Subcutaneous abdominal adipose tissue (tissue), 5 donors: ENCODE data around the gene LRRC7.
A peak's percentile ranks its signal among the peaks of the same experiment; 100 is the strongest.

Experiments used
- H3K27ac ChIP-seq: one replicate; pipeline ENCODE4 v1.7.0; 2013; ENCODE audit warnings: low read depth, mild to moderate bottlenecking, inconsistent platforms, low read length, moderate library complexity
- H3K27me3 ChIP-seq, 5 donors: one replicate each; pipeline ENCODE4 v1.7.0; 2013; ENCODE audit warnings: low read length in 5 of 5, inconsistent platforms in 1 of 5; ENCODE audit not compliant: control insufficient read depth in 5 of 5, insufficient read depth in 4 of 5
- H3K36me3 ChIP-seq, 5 donors: one replicate each; pipeline ENCODE4 v1.7.0; 2013; ENCODE audit warnings: low read length in 5 of 5; ENCODE audit not compliant: control insufficient read depth in 5 of 5, insufficient read depth in 5 of 5
- H3K4me1 ChIP-seq, 5 donors: one replicate each; pipeline ENCODE4 v1.7.0; 2013; ENCODE audit warnings: low read length in 5 of 5, mild to moderate bottlenecking in 3 of 5, moderate library complexity in 1 of 5; ENCODE audit not compliant: control insufficient read depth in 5 of 5, insufficient read depth in 5 of 5
- H3K4me3 ChIP-seq, 5 donors: one replicate each; pipeline ENCODE4 v1.7.0; 2013; ENCODE audit warnings: low read length in 5 of 5, low read depth in 1 of 5
- H3K9ac ChIP-seq, 5 donors: one replicate each; pipeline ENCODE4 v1.7.0; 2013; ENCODE audit warnings: low read length in 5 of 5, mild to moderate bottlenecking in 4 of 5, moderate library complexity in 3 of 5
- H3K9me3 ChIP-seq, 5 donors: one replicate each; pipeline ENCODE4 v1.7.0; 2013; ENCODE audit warnings: low read length in 5 of 5; ENCODE audit not compliant: control insufficient read depth in 5 of 5
- donor health status: healthy.
- donor health status: healthy.
- donor health status: healthy.
- donor health status: healthy.
- donor health status: healthy.

Gene LRRC7

GRCh38 chr1:69535490-69535889, 32.2 kb upstream of the LRRC7 start:
- H3K27me3 ChIP-seq: no peaks in the 10 kb centered on the region
- H3K27ac ChIP-seq: no peak overlapping the region
- H3K9me3 ChIP-seq: no peaks in the 10 kb centered on the region
- no peaks in the 10 kb centered on the region for H3K36me3 ChIP-seq
- H3K4me1 ChIP-seq: no peaks in the 10 kb centered on the region
- H3K4me3 ChIP-seq: no peak overlapping the region
- H3K9ac ChIP-seq: no peak overlapping the region

GRCh38 chr1:69540052-69540451, 27.7 kb upstream of the LRRC7 start:
- Histone ChIP-seq H3K9ac (no peak overlapping the region), H3K27me3 (no peaks in the 10 kb centered on the region), H3K4me3 (no peak overlapping the region), H3K4me1 (no peaks in the 10 kb centered on the region), H3K36me3 (no peaks in the 10 kb centered on the region), H3K9me3 (no peaks in the 10 kb centered on the region), H3K27ac (no peak overlapping the region)

- no peaks in the 10 kb centered on the region for H3K4me1 ChIP-seq
- no peak overlapping the region for H3K27ac ChIP-seq
- H3K9ac ChIP-seq: no peak overlapping the region
- H3K4me3 ChIP-seq: no peak overlapping the region
- H3K27me3 ChIP-seq: no peaks in the 10 kb centered on the region
- no peaks in the 10 kb centered on the region for H3K36me3 ChIP-seq
- no peaks in the 10 kb centered on the region for H3K9me3 ChIP-seq
Observed at GRCh38 chr1:69551476-69552324, 16.0 kb upstream of the LRRC7 start.

- no peaks in the 10 kb centered on the region for H3K36me3 ChIP-seq
- no peak overlapping the region for H3K9ac ChIP-seq
- no peaks in the 10 kb centered on the region for H3K27me3 ChIP-seq
- no peaks in the 10 kb centered on the region for H3K9me3 ChIP-seq
- no peak overlapping the region for H3K27ac ChIP-seq
- H3K4me3 ChIP-seq: no peak overlapping the region
- H3K4me1 ChIP-seq: no peaks in the 10 kb centered on the region
Observed at GRCh38 chr1:69553726-69554125, 14.0 kb upstream of the LRRC7 start.

GRCh38 chr1:69568421-69569174, 876 bp downstream of the LRRC7 start:
- Histone ChIP-seq H3K27me3 (peaks cover 9 to 21% (median 16%) of the 10 kb centered on the region in 5 donors), H3K4me1 (peaks cover 0 to 29% (median 23%) of the 10 kb centered on the region in 5 donors), H3K9me3 (no peaks in the 10 kb centered on the region), H3K9ac (no peak overlapping the region), H3K36me3 (no peaks in the 10 kb centered on the region), H3K4me3 (peak overlapping the region; percentile 59 to 83 (median 63)), H3K27ac (no peak overlapping the region)

- peak overlapping the region in 2 of 5 donors; percentile 11 to 83 for H3K4me3 ChIP-seq
- peaks cover 9 to 21% (median 16%) of the 10 kb centered on the region in 5 donors for H3K27me3 ChIP-seq
- H3K36me3 ChIP-seq: no peaks in the 10 kb centered on the region
- H3K27ac ChIP-seq: no peak overlapping the region
- no peaks in the 10 kb centered on the region for H3K9me3 ChIP-seq
- H3K4me1 ChIP-seq: peaks cover 0 to 29% (median 23%) of the 10 kb centered on the region in 5 donors
- no peak overlapping the region for H3K9ac ChIP-seq
Observed at GRCh38 chr1:69569175-69569541, 1.4 kb downstream of the LRRC7 start.

DNA sequence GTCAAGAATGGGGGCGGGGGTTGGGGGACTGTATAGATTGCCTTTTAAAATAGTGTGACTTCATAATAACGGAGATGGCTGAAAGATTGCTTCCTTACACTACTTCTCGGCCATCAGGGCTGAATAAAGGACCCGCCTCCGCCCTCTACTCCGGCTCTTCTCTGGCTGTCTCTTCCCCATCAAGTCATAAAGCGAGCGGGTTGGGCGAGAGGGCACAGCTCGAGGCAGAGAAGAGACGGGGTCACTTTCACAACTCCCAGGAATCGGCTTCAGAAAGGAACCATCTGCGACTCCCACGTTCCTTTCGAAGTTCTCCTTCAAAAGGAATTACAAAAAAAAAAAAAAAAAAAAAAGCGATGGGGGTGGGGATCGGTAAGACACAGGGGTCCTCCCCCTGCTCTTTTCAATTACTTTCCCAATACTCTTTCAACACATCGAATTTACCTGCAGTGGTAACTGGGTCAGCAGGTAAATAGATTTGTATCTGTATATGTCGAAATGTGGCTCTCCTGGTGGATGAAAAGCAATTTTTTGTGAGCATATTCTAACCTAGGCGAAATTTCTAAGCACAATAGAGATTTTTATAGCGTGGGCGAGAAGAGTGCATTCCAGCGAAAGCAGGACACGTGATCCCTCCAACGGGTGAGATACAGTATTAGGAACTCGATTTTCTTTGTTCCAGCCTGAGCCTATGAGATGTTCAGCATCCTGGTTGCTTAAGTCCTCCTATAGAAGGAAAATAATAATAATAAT, 2.0 kb downstream of the LRRC7 start:
- Histone ChIP-seq H3K9me3 (no peaks in the 10 kb centered on the region), H3K36me3 (no peaks in the 10 kb centered on the region), H3K4me1 (peaks cover 0 to 29% (median 23%) of the 10 kb centered on the region in 5 donors), H3K27ac (no peak overlapping the region), H3K27me3 (peaks cover 9 to 21% (median 16%) of the 10 kb centered on the region in 5 donors), H3K9ac (no peak overlapping the region), H3K4me3 (peak overlapping the region in 1 of 5 donors; percentile 11)

GRCh38 chr1:69570356-69570755, 2.6 kb downstream of the LRRC7 start:
- H3K36me3 ChIP-seq: no peaks in the 10 kb centered on the region
- H3K4me3 ChIP-seq: no peak overlapping the region
- H3K9ac ChIP-seq: no peak overlapping the region
- H3K27ac ChIP-seq: no peak overlapping the region
- H3K4me1 ChIP-seq: peaks cover 0 to 29% (median 23%) of the 10 kb centered on the region in 5 donors
- peaks cover 9 to 21% (median 16%) of the 10 kb centered on the region in 5 donors for H3K27me3 ChIP-seq
- H3K9me3 ChIP-seq: no peaks in the 10 kb centered on the region

- H3K27me3 ChIP-seq: peaks cover 9 to 19% (median 16%) of the 10 kb centered on the region in 5 donors
- H3K9ac ChIP-seq: no peak overlapping the region
- H3K4me3 ChIP-seq: no peak overlapping the region
- H3K9me3 ChIP-seq: no peaks in the 10 kb centered on the region
- peaks cover 0 to 16% (median 13%) of the 10 kb centered on the region in 5 donors for H3K4me1 ChIP-seq
- no peak overlapping the region for H3K27ac ChIP-seq
- H3K36me3 ChIP-seq: no peaks in the 10 kb centered on the region
Observed at GRCh38 chr1:69572921-69573320, 5.2 kb downstream of the LRRC7 start.
